Thymus (tissue), 11 donors: ENCODE measurements around the gene MYO1E. TPM values are rescaled to one million over a fixed set of nuclear protein-coding genes. Genes with fewer than 3 reads are reported as not detected.

Experiments
- DNase-seq, 9 donors: peaks; one replicate each; pipeline ENCODE4 v3.0.0-alpha.2; 2013; ENCODE audit warnings: low spot score in 9 of 9, low read depth in 6 of 9, missing footprints in 1 of 9
- H3K27ac ChIP-seq, 2 donors: one replicate each; pipeline ENCODE4 v1.5.1; 2013; ENCODE audit warnings: control low read depth in 1 of 2, low read depth in 1 of 2, low read length in 1 of 2, mild to moderate bottlenecking in 1 of 2, moderate library complexity in 1 of 2
- H3K27me3 ChIP-seq, 2 donors: one replicate each; pipeline ENCODE4 v1.5.1; 2013; ENCODE audit warnings: low read length in 1 of 2; ENCODE audit not compliant: control insufficient read depth in 2 of 2, insufficient read depth in 1 of 2
- H3K36me3 ChIP-seq, 2 donors: one replicate each; pipeline ENCODE4 v1.5.1; 2013; ENCODE audit warnings: low read length in 1 of 2, mild to moderate bottlenecking in 1 of 2, moderate library complexity in 1 of 2; ENCODE audit not compliant: control insufficient read depth in 2 of 2, insufficient read depth in 2 of 2
- H3K4me1 ChIP-seq, 2 donors: one replicate each; pipeline ENCODE4 v1.5.1; 2013; ENCODE audit warnings: low read length in 2 of 2; ENCODE audit not compliant: control insufficient read depth in 2 of 2, insufficient read depth in 2 of 2
- H3K4me3 ChIP-seq, 2 donors: one replicate each; pipeline ENCODE4 v1.5.1; 2013; ENCODE audit warnings: low read length in 2 of 2, control low read depth in 1 of 2, mild to moderate bottlenecking in 1 of 2
- H3K9me3 ChIP-seq, 2 donors: one replicate each; pipeline ENCODE4 v1.5.1; 2013; ENCODE audit warnings: low read length in 1 of 2, mild to moderate bottlenecking in 1 of 2; ENCODE audit not compliant: control insufficient read depth in 2 of 2, insufficient read depth in 1 of 2
- WGBS: extraction: QIAGEN DNeasy Blood & Tissue Kit; methylation state at CpG from one replicate; pipeline ENCODE4 v1.1.7; 2013; 5-methylcytosine and 5-hydroxymethylcytosine counted together
- polyA plus RNA-seq: library from polyadenylated mRNA; stranded (reverse); fragments of 200-250 nt; gene quantifications from one replicate; pipeline ENCODE4 v1.2.3, GENCODE V29; 2013
- total RNA-seq: library from RNA; stranded (reverse); fragments of 120-200 nt; gene quantifications from one replicate; pipeline ENCODE4 v1.2.4, GENCODE V29; 2013
- donor health status: healthy.

Gene MYO1E
- total and polyA plus RNA-seq, 2 donors: 15.5 to 59.8 TPM

GRCh38 chr15:59173194-59173593 lies 199.5 kb downstream of the MYO1E start:
- WGBS: 97% methylated on average over 5 of the region's 5 CpGs
- Histone ChIP-seq H3K4me3 (no peak overlapping the region), H3K36me3 (no peaks in the 10 kb centered on the region)

GRCh38 chr15:59172289-59172901 lies 200.3 kb downstream of the MYO1E start:
- H3K4me3 ChIP-seq: no peak overlapping the region
- 98% methylated on average over 7 of the region's 7 CpGs for WGBS
- DNase-seq: no peak
- H3K4me1 ChIP-seq: peaks cover 0 to 3% of the 10 kb centered on the region in 2 donors
- no peak overlapping the region for H3K27ac ChIP-seq
- H3K27me3 ChIP-seq: no peaks in the 10 kb centered on the region
- H3K9me3 ChIP-seq: no peaks in the 10 kb centered on the region
- no peaks in the 10 kb centered on the region for H3K36me3 ChIP-seq

More at GRCh38 chr15:59173194-59173593, 199.5 kb downstream of the MYO1E start:
- H3K27ac ChIP-seq: no peak overlapping the region
- H3K4me1 ChIP-seq: peaks cover 0 to 3% of the 10 kb centered on the region in 2 donors
- DNase-seq: no peak
- no peaks in the 10 kb centered on the region for H3K9me3 ChIP-seq
- no peaks in the 10 kb centered on the region for H3K27me3 ChIP-seq

GRCh38 chr15:59171067-59171397 lies 201.6 kb downstream of the MYO1E start:
- no peak overlapping the region for H3K27ac ChIP-seq
- no peak overlapping the region for H3K4me3 ChIP-seq
- H3K9me3 ChIP-seq: no peaks in the 10 kb centered on the region
- H3K36me3 ChIP-seq: no peaks in the 10 kb centered on the region
- H3K27me3 ChIP-seq: no peaks in the 10 kb centered on the region
- 98% methylated on average over 8 of the region's 8 CpGs for WGBS
- DNase-seq: no peak
- peaks cover 0 to 3% of the 10 kb centered on the region in 2 donors for H3K4me1 ChIP-seq

- 66% methylated on average over 12 of the region's 12 CpGs for WGBS
- Histone ChIP-seq H3K4me1 (peaks cover 0 to 3% of the 10 kb centered on the region in 2 donors), H3K36me3 (no peaks in the 10 kb centered on the region), H3K9me3 (no peaks in the 10 kb centered on the region), H3K4me3 (no peak overlapping the region), H3K27me3 (no peaks in the 10 kb centered on the region), H3K27ac (peak overlapping the region in 1 of 2 donors; percentile 31)
- DNase-seq: no peak
Measured at GRCh38 chr15:59170295-59171066, 202.2 kb downstream of the MYO1E start.

- DNase-seq: no peak
- no peaks in the 10 kb centered on the region for H3K36me3 ChIP-seq
- no peak overlapping the region for H3K27ac ChIP-seq
- H3K4me1 ChIP-seq: peaks cover 0 to 2% of the 10 kb centered on the region in 2 donors
- no peaks in the 10 kb centered on the region for H3K9me3 ChIP-seq
- no peak overlapping the region for H3K4me3 ChIP-seq
- WGBS: 95% methylated on average over 3 of the region's 3 CpGs
- no peaks in the 10 kb centered on the region for H3K27me3 ChIP-seq
Measured at GRCh38 chr15:59169251-59169708, 203.4 kb downstream of the MYO1E start.

GRCh38 chr15:59168536-59168935 lies 204.1 kb downstream of the MYO1E start:
- H3K4me1 ChIP-seq: peaks cover 0 to 2% of the 10 kb centered on the region in 2 donors
- DNase-seq: no peak
- no peaks in the 10 kb centered on the region for H3K9me3 ChIP-seq
- WGBS: 92% methylated on average over 7 of the region's 7 CpGs
- H3K27me3 ChIP-seq: no peaks in the 10 kb centered on the region
- H3K36me3 ChIP-seq: no peaks in the 10 kb centered on the region
- H3K27ac ChIP-seq: no peak overlapping the region
- no peak overlapping the region for H3K4me3 ChIP-seq

- peak overlapping the region in 1 of 2 donors; percentile 31 for H3K27ac ChIP-seq
- 87% methylated on average over 11 of the region's 11 CpGs for WGBS
- H3K9me3 ChIP-seq: no peaks in the 10 kb centered on the region
- no peak overlapping the region for H3K4me3 ChIP-seq
- H3K27me3 ChIP-seq: no peaks in the 10 kb centered on the region
- no peak for DNase-seq
- peaks cover 0 to 2% of the 10 kb centered on the region in 2 donors for H3K4me1 ChIP-seq
- no peaks in the 10 kb centered on the region for H3K36me3 ChIP-seq
Measured at GRCh38 chr15:59166601-59167265, 205.9 kb downstream of the MYO1E start.

GRCh38 chr15:59166166-59166565 lies 206.5 kb downstream of the MYO1E start:
- peaks cover 0 to 2% of the 10 kb centered on the region in 2 donors for H3K4me1 ChIP-seq
- WGBS: 74% methylated on average over 4 of the region's 4 CpGs

GRCh38 chr15:59165726-59166125 lies 206.9 kb downstream of the MYO1E start:
- DNase-seq: no peak
- 92% methylated on average over 3 of the region's 3 CpGs for WGBS
- H3K27ac ChIP-seq: peak overlapping the region in 1 of 2 donors; percentile 16

More at GRCh38 chr15:59166166-59166565, 206.5 kb downstream of the MYO1E start:
- peak overlapping the region in 1 of 2 donors; percentile 36 for H3K27ac ChIP-seq
- peaks cover 0 to under 1% of the 10 kb centered on the region in 2 donors for H3K36me3 ChIP-seq
- no peak for DNase-seq
- no peaks in the 10 kb centered on the region for H3K9me3 ChIP-seq
- H3K4me3 ChIP-seq: no peak overlapping the region
- H3K27me3 ChIP-seq: no peaks in the 10 kb centered on the region

More at GRCh38 chr15:59165726-59166125, 206.9 kb downstream of the MYO1E start:
- peaks cover 0 to 2% of the 10 kb centered on the region in 2 donors for H3K36me3 ChIP-seq
- no peaks in the 10 kb centered on the region for H3K9me3 ChIP-seq
- peaks cover 0 to 2% of the 10 kb centered on the region in 2 donors for H3K4me1 ChIP-seq
- H3K27me3 ChIP-seq: no peaks in the 10 kb centered on the region
- H3K4me3 ChIP-seq: no peak overlapping the region
